ENCODE measurements around the gene SLC2A6.

DNA sequence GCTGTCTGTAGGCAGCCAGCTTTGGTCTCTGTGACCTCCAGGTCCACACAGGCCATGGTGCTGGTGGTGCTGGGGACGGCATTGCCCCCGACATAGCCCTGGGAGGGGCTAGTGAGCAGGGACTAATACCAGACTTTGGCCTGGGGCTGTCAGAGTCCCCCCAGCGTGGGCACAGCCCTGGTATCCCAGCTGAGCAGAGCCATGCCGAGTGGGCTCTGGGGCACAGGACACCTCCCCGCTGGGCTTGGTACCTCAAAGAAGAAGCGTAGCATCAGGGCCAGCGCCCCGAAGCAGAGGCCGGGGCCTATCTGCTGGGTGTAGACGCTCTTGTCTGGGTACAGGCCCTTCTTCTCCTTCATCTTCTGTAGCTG, 36.3 kb upstream of the SLC2A6 start:
- TF ChIP-seq CEBPB (IDR thresholded peaks at IDR 0.05; ENCODE audit: low read depth): no peak
- TF ChIP-seq, protein P1, sequence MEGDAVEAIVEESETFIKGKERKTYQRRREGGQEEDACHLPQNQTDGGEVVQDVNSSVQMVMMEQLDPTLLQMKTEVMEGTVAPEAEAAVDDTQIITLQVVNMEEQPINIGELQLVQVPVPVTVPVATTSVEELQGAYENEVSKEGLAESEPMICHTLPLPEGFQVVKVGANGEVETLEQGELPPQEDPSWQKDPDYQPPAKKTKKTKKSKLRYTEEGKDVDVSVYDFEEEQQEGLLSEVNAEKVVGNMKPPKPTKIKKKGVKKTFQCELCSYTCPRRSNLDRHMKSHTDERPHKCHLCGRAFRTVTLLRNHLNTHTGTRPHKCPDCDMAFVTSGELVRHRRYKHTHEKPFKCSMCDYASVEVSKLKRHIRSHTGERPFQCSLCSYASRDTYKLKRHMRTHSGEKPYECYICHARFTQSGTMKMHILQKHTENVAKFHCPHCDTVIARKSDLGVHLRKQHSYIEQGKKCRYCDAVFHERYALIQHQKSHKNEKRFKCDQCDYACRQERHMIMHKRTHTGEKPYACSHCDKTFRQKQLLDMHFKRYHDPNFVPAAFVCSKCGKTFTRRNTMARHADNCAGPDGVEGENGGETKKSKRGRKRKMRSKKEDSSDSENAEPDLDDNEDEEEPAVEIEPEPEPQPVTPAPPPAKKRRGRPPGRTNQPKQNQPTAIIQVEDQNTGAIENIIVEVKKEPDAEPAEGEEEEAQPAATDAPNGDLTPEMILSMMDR (IDR thresholded peaks at IDR 0.05 in 2 of 3, conservative IDR thresholded peaks at IDR 0.05 in 1 of 3; ENCODE audit: borderline replicate concordance in 1 of 3, insufficient read depth in 1 of 3, low read depth in 2 of 3, low read length in 2 of 3): no peak
- no peak for TF ChIP-seq ZFX (IDR thresholded peaks at IDR 0.05)
- no peak for TF ChIP-seq SIN3A (IDR thresholded peaks at IDR 0.05; ENCODE audit: low read depth)

All from HCT116 (cell line).